Measurements from ENCODE around the gene MYOT. TPM values are rescaled to one million over a fixed set of nuclear protein-coding genes. Genes with fewer than 3 reads are reported as not detected.

The MYOT gene
- total RNA-seq, 1 experiment from 2014 or later: not detected

DNA sequence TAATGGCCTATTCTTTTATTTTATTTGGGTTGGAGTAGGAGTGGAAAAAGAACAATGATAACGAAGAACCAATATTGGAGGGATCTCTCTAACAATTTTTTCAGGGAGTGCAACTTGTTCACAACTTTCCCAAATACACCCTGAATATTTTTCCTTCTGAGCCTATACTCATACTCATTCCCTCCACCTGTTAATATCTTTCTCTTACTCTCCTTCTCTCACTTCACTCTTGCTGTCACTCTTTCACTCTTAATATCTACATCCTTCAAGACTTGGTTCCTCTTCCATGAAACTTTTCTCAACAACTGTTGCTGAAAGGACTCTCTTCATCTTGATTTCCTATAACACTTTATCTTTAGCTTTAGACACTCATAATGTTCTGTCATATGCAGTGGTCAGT lies 39.0 kb upstream of the MYOT start (continued):
- TF ChIP-seq, protein P1, sequence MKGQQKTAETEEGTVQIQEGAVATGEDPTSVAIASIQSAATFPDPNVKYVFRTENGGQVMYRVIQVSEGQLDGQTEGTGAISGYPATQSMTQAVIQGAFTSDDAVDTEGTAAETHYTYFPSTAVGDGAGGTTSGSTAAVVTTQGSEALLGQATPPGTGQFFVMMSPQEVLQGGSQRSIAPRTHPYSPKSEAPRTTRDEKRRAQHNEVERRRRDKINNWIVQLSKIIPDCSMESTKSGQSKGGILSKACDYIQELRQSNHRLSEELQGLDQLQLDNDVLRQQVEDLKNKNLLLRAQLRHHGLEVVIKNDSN (CRISPR knock-in tag; IDR thresholded peaks at IDR 0.05): no peak
- TF ChIP-seq, protein P2, sequence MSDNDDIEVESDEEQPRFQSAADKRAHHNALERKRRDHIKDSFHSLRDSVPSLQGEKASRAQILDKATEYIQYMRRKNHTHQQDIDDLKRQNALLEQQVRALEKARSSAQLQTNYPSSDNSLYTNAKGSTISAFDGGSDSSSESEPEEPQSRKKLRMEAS (CRISPR knock-in tag; IDR thresholded peaks at IDR 0.05): no peak
- TF ChIP-seq, protein P3, sequence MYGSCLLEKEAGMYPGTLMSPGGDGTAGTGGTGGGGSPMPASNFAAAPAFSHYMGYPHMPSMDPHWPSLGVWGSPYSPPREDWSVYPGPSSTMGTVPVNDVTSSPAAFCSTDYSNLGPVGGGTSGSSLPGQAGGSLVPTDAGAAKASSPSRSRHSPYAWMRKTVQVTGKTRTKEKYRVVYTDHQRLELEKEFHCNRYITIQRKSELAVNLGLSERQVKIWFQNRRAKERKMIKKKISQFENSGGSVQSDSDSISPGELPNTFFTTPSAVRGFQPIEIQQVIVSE (CRISPR knock-in tag; IDR thresholded peaks at IDR 0.05; ENCODE audit: borderline replicate concordance): no peak
- TF ChIP-seq, protein P4, sequence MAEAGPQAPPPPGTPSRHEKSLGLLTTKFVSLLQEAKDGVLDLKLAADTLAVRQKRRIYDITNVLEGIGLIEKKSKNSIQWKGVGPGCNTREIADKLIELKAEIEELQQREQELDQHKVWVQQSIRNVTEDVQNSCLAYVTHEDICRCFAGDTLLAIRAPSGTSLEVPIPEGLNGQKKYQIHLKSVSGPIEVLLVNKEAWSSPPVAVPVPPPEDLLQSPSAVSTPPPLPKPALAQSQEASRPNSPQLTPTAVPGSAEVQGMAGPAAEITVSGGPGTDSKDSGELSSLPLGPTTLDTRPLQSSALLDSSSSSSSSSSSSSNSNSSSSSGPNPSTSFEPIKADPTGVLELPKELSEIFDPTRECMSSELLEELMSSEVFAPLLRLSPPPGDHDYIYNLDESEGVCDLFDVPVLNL (CRISPR knock-in tag; IDR thresholded peaks at IDR 0.05; ENCODE audit: borderline replicate concordance, low read depth): no peak
- TF ChIP-seq, protein P5, sequence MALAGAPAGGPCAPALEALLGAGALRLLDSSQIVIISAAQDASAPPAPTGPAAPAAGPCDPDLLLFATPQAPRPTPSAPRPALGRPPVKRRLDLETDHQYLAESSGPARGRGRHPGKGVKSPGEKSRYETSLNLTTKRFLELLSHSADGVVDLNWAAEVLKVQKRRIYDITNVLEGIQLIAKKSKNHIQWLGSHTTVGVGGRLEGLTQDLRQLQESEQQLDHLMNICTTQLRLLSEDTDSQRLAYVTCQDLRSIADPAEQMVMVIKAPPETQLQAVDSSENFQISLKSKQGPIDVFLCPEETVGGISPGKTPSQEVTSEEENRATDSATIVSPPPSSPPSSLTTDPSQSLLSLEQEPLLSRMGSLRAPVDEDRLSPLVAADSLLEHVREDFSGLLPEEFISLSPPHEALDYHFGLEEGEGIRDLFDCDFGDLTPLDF (CRISPR knock-in tag; IDR thresholded peaks at IDR 0.05): no peak
- no peak for TF ChIP-seq NR3C1 (CRISPR knock-in tag; conservative IDR thresholded peaks at IDR 0.05; ENCODE audit: low read depth)

DNA sequence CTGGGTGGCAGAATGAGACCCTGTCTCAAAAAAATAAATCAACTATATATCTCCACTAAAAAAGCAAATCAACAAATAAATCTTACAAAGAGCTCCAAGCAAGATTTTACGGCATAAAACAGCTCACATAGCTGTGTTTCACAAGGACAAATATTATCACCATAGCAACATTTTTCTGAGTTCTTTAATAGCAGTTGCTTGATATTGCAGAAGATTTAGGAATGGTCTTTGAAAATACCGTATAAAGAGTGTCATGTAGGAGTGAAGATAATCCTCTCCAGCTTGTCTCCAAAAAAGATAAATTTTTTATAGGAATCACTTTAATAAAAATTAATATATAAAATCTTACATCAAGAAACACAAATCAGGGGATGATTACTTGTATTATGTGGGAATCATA lies 36.6 kb upstream of the MYOT start:
- TF ChIP-seq FOXJ3 (CRISPR knock-in tag; IDR thresholded peaks at IDR 0.05; ENCODE audit: borderline replicate concordance) (no peak), HMGA2 (CRISPR knock-in tag; IDR thresholded peaks at IDR 0.05) (no peak), NR2C2 (CRISPR knock-in tag; IDR thresholded peaks at IDR 0.05) (no peak), GTF2I (CRISPR knock-in tag; conservative IDR thresholded peaks at IDR 0.05) (no peak), JUN (CRISPR knock-in tag; IDR thresholded peaks at IDR 0.05) (no peak), ETV6 (CRISPR knock-in tag; IDR thresholded peaks at IDR 0.05) (no peak), NR3C1 (CRISPR knock-in tag; conservative IDR thresholded peaks at IDR 0.05; ENCODE audit: low read depth) (no peak), RELA (CRISPR knock-in tag; IDR thresholded peaks at IDR 0.05; ENCODE audit: borderline replicate concordance) (no peak), ZNF396 (CRISPR knock-in tag; IDR thresholded peaks at IDR 0.05; ENCODE audit: borderline replicate concordance) (no peak), TEAD1 (CRISPR knock-in tag; IDR thresholded peaks at IDR 0.05) (no peak), OVOL2 (CRISPR knock-in tag; IDR thresholded peaks at IDR 0.05; ENCODE audit: borderline replicate concordance) (no peak), ZBTB21 (CRISPR knock-in tag; IDR thresholded peaks at IDR 0.05; ENCODE audit: borderline replicate concordance) (no peak), GRHL2 (CRISPR knock-in tag; IDR thresholded peaks at IDR 0.05; ENCODE audit: insufficient replicate concordance, severe bottlenecking) (no peak)
- TF ChIP-seq, protein P6, sequence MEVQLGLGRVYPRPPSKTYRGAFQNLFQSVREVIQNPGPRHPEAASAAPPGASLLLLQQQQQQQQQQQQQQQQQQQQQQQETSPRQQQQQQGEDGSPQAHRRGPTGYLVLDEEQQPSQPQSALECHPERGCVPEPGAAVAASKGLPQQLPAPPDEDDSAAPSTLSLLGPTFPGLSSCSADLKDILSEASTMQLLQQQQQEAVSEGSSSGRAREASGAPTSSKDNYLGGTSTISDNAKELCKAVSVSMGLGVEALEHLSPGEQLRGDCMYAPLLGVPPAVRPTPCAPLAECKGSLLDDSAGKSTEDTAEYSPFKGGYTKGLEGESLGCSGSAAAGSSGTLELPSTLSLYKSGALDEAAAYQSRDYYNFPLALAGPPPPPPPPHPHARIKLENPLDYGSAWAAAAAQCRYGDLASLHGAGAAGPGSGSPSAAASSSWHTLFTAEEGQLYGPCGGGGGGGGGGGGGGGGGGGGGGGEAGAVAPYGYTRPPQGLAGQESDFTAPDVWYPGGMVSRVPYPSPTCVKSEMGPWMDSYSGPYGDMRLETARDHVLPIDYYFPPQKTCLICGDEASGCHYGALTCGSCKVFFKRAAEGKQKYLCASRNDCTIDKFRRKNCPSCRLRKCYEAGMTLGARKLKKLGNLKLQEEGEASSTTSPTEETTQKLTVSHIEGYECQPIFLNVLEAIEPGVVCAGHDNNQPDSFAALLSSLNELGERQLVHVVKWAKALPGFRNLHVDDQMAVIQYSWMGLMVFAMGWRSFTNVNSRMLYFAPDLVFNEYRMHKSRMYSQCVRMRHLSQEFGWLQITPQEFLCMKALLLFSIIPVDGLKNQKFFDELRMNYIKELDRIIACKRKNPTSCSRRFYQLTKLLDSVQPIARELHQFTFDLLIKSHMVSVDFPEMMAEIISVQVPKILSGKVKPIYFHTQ (CRISPR knock-in tag; IDR thresholded peaks at IDR 0.05): no peak
- TF ChIP-seq, protein P2 (CRISPR knock-in tag; IDR thresholded peaks at IDR 0.05): no peak
- TF ChIP-seq, protein P1 (CRISPR knock-in tag; IDR thresholded peaks at IDR 0.05): no peak
- TF ChIP-seq, protein P7, sequence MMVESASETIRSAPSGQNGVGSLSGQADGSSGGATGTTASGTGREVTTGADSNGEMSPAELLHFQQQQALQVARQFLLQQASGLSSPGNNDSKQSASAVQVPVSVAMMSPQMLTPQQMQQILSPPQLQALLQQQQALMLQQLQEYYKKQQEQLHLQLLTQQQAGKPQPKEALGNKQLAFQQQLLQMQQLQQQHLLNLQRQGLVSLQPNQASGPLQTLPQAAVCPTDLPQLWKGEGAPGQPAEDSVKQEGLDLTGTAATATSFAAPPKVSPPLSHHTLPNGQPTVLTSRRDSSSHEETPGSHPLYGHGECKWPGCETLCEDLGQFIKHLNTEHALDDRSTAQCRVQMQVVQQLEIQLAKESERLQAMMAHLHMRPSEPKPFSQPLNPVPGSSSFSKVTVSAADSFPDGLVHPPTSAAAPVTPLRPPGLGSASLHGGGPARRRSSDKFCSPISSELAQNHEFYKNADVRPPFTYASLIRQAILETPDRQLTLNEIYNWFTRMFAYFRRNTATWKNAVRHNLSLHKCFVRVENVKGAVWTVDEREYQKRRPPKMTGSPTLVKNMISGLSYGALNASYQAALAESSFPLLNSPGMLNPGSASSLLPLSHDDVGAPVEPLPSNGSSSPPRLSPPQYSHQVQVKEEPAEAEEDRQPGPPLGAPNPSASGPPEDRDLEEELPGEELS (CRISPR knock-in tag; IDR thresholded peaks at IDR 0.05): no peak
- TF ChIP-seq, protein P8, sequence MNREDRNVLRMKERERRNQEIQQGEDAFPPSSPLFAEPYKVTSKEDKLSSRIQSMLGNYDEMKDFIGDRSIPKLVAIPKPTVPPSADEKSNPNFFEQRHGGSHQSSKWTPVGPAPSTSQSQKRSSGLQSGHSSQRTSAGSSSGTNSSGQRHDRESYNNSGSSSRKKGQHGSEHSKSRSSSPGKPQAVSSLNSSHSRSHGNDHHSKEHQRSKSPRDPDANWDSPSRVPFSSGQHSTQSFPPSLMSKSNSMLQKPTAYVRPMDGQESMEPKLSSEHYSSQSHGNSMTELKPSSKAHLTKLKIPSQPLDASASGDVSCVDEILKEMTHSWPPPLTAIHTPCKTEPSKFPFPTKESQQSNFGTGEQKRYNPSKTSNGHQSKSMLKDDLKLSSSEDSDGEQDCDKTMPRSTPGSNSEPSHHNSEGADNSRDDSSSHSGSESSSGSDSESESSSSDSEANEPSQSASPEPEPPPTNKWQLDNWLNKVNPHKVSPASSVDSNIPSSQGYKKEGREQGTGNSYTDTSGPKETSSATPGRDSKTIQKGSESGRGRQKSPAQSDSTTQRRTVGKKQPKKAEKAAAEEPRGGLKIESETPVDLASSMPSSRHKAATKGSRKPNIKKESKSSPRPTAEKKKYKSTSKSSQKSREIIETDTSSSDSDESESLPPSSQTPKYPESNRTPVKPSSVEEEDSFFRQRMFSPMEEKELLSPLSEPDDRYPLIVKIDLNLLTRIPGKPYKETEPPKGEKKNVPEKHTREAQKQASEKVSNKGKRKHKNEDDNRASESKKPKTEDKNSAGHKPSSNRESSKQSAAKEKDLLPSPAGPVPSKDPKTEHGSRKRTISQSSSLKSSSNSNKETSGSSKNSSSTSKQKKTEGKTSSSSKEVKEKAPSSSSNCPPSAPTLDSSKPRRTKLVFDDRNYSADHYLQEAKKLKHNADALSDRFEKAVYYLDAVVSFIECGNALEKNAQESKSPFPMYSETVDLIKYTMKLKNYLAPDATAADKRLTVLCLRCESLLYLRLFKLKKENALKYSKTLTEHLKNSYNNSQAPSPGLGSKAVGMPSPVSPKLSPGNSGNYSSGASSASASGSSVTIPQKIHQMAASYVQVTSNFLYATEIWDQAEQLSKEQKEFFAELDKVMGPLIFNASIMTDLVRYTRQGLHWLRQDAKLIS (CRISPR knock-in tag; IDR thresholded peaks at IDR 0.05; ENCODE audit: borderline replicate concordance): no peak
- H3K27me3 Mint-ChIP-seq (ENCODE audit: low read depth): no peaks in the 10 kb centered on the region
- no peak for ATAC-seq
- no peaks in the 10 kb centered on the region for H3K36me3 Mint-ChIP-seq
- H3K27ac Mint-ChIP-seq: no peak overlapping the region
- H3K9me3 Mint-ChIP-seq: peaks cover 4% of the 10 kb centered on the region
- ChIA-PET POLR2A (no interaction called here), CTCF (no interaction called here)
- peaks cover 24% of the 10 kb centered on the region for H3K4me1 Mint-ChIP-seq
- no peak for DNase-seq (ENCODE audit: low spot score)
- H3K4me3 Mint-ChIP-seq: no peak overlapping the region
